Erythroblast (primary cell): ENCODE results near the gene GBX1.

Source experiments
- DNase-seq, 2 experiments: peaks; one replicate each; lab custom pipeline; 2025; lab: John Stamatoyannopoulos, UW
- GATA1 ChIP-seq: IDR thresholded peaks from 2 replicates; pipeline ENCODE4 v1.6.1; 2011; ENCODE audit warnings: low read depth, mild to moderate bottlenecking, control low read depth, low read length, moderate library complexity
- POLR2A ChIP-seq: IDR thresholded peaks from 2 replicates; pipeline ENCODE4 v1.6.1; 2011; ENCODE audit warnings: mild to moderate bottlenecking, low read length

The GBX1 gene

GRCh38 chr7:151167197-151167961 lies at the start of gene GBX1:
Gene GBX1, minus strand, starts transcription at chr7:151167694. Its CDS starts 146 bp downstream, at chr7:151167548.
- no peak for TF ChIP-seq POLR2A
- TF ChIP-seq GATA1, result no peak
- DNase-seq, result no peak

DNA sequence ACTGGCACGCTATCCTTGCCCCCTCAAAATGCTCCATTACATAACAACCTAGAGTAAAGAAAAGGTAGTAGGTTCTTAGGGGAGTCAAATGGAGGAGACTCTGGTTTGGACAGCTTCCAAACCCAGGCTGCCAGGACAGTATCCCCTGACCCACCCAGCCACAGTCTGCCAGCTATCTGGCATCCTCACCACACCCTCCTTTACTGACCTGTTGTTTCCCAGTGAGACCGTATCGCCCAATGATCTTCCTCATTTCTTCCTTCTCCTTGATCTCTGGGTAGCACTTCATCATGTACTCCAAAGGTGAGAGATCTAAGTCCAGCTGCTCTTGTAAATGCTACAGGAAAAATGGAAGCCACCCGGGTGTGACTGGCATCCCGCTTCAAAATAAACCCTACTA lies 47.9 kb upstream of the GBX1 start:
- DNase-seq, result no peak
- TF ChIP-seq POLR2A (no peak), GATA1 (no peak)

DNA sequence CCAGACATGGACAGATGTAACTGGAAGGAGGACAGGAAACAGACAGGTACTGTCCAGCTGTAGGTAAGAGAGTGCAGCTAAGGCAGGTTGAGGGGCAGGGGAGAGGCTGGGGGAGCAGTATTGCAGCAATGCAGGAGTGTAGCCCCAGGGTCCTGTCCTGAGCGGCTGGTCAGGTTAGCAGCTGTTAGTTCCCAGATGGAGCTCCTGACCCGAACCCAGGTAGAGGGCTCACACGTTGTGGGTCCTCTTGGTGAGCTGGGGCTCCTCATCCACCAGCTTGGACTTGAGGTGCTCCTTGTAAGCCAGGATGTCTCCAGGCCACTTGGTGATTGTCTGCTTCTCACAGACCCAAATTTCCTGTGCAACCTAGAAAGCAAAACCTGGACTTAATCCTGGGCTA lies 46.3 kb upstream of the GBX1 start:
- TF ChIP-seq POLR2A (no peak), GATA1 (no peak)
- no peak for DNase-seq

- TF ChIP-seq GATA1, result no peak
- TF ChIP-seq POLR2A, result no peak
- DNase-seq, result no peak
These were observed 45.1 kb upstream of the GBX1 start for GRCh38 chr7:151212626-151213025.

GRCh38 chr7:151211155-151211772 lies 43.8 kb upstream of the GBX1 start:
- no peak for TF ChIP-seq POLR2A
- TF ChIP-seq GATA1, result no peak
- no peak for DNase-seq

DNA sequence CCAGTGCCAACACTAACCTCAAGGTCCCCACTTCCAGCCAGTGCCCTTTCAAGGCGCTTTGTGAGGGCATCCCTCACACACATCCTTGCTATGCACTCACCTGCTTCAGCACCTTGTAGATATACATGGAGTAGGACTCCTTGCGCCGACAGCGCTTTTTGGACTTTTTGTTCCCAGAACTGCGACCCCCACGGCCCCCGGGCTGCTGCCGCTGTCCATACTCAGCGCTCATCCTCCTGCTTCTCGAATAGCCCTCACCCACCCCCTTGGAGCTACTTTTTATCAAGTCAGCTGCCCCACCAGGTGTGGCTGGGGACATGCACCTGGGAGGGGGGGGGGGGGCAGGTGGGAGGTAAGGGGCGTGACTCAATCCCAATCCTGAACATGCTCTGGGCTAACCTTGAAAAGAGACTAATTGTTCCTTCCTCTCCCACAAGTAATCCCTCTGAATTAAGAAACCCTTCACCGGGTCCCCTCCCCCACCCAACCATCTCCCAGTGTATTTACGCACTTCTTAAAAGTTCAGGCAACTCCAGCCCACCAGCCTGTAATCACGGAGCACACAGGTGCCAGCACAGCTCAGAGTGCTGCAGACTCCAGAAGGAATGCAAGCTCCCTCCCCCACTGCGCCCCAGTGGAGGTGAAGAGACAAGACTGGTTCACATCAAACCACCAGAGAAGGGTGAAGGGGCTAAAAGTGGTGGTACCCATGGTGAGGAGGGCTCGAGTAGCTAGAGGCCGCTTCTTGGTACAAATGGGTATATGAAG lies 42.8 kb upstream of the GBX1 start, which contains the start of gene H2BK1:
TSS of gene H2BK1 (minus strand) at position 402 of the 768 bp plus-strand sequence. CDS start at position 232, 170 bp downstream.
- no peak for TF ChIP-seq POLR2A
- DNase-seq, result no peak

GRCh38 chr7:151209588-151209987 lies 42.1 kb upstream of the GBX1 start:
- no peak for TF ChIP-seq POLR2A
- no peak for TF ChIP-seq GATA1
- DNase-seq, result no peak

DNA sequence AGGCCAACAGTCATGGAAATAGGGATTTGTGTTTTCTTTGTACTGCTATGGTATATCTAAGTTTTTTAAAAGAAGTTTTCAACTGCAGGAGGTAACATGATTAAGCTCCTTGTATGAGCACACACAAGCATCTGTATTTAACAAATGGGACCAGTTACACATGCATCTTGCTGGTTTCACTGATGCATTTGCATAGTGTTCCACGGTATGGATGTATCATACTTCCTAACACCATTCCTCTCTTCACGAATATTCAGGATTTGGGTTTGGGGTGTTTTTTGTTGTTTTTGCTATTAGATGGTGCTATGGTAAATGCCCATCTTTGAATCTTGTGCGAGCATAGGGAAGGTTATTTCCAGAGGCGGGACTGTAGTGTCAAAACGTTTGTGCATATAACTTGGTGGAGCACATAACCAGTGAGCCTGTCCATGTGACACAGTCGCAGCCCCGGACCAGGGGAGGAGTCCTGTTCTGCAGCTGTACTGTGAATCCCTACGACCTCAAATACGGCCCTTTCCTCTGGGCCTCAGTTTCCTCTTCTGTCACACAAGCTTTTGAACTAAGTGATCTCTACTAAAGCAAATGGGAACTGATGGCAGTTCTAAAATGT lies 40.9 kb upstream of the GBX1 start:
- TF ChIP-seq GATA1, result no peak
- no peak for TF ChIP-seq POLR2A

GRCh38 chr7:151207804-151208203 lies 40.3 kb upstream of the GBX1 start:
- DNase-seq, result no peak
- no peak for TF ChIP-seq GATA1
- TF ChIP-seq POLR2A, result no peak

More for the DNA sequence above, 40.9 kb upstream of the GBX1 start:
- no peak for DNase-seq

DNA sequence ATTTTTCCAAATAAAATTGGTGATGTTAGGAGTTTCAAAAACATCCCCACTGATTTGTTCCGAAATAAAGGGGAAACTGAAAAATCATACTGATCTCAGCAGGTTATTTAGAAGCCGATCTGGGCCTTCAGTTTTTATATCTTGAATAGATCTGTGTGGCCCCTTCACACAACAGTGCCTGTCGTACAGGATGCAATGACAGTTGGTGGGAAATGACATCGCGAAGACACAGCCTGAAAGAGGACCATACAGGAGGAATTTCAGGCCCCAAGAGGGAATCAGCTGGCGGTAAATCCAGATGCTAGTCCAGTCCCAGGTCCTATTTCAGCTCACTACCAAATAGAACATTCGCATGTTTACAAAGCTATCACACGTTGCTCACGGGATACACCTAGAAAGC lies 39.8 kb upstream of the GBX1 start:
- TF ChIP-seq GATA1 (no peak), POLR2A (no peak)

GRCh38 chr7:151206914-151207313 lies 39.4 kb upstream of the GBX1 start:
- DNase-seq, result no peak

More for the DNA sequence above, 39.8 kb upstream of the GBX1 start:
- DNase-seq, result no peak

GRCh38 chr7:151205730-151206129 lies 38.2 kb upstream of the GBX1 start:
- TF ChIP-seq POLR2A (no peak), GATA1 (no peak)
- no peak for DNase-seq

More at GRCh38 chr7:151206914-151207313, 39.4 kb upstream of the GBX1 start:
- TF ChIP-seq POLR2A (no peak), GATA1 (no peak)

DNA sequence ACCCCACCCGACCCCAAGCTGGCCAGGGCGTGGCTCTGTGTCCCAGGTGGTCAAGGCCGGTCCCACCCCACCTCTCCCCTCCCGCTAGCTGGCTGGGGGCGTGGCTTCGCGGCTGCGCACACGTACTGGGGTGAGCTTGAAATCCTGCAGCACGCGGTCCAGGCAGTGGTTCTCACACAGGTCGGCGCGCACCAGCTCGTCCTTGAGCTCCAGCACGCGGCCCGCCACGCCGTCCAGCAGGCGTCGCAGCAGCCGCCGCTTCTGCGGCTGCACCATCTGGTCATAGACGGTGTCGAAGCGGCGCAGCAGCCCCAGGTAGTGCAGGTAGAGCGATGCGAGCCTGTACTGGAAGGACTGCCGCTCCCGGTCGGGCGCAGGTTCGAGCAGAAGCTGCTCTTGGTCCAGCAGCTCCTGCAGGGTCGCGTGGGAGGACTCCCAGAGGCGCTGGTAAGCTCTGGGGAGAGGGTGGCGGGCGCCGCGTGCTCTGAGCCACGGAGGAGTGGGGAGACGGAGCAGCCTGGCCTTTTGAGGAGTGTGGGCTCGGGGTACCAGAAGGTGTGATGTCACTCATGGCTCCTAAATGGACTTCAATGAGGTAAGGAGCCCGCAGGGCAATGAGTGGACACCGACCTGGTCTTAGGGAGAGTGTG lies 37.0 kb upstream of the GBX1 start:
- TF ChIP-seq POLR2A (no peak), GATA1 (no peak)
- no peak for DNase-seq
